Uterus (tissue), 4 donors: Measurements from ENCODE around the gene MARS2. TPM values are rescaled to one million over a fixed set of nuclear protein-coding genes. Genes with fewer than 3 reads are reported as not detected.
"Not testable (repeated sequence)": the region's sequence is repeated elsewhere in the genome, so short reads cannot be mapped to it uniquely, and the experiment has no call there.

Experiments
- DNase-seq, 2 donors: peaks; one replicate each; pipeline ENCODE4 v3.0.0-alpha.2; 2019 to 2020
- H3K27ac ChIP-seq, 2 donors: fragments of 200-600 bp; sonication (generic); 1 replicate in 1 of 2; 2 replicates in 1 of 2; pipeline ENCODE4 v1.5.1; 2016 to 2018
- H3K27me3 ChIP-seq, 2 donors: fragments of 200-600 bp; sonication (generic); one replicate each; pipeline ENCODE4 v1.5.1; 2018 to 2019; ENCODE audit warnings: control low read depth in 1 of 2
- H3K36me3 ChIP-seq, 2 donors: fragments of 200-600 bp; sonication (generic); one replicate each; pipeline ENCODE4 v1.5.1; 2019; ENCODE audit warnings: control low read depth in 1 of 2
- H3K4me1 ChIP-seq, 2 donors: fragments of 200-600 bp; sonication (generic); one replicate each; pipeline ENCODE4 v1.5.1; 2018 to 2019; ENCODE audit warnings: control low read depth in 1 of 2
- H3K4me3 ChIP-seq, 2 donors: fragments of 200-600 bp; sonication (generic); 1 replicate in 1 of 2; 2 replicates in 1 of 2; pipeline ENCODE4 v1.5.1; 2018 to 2019; ENCODE audit warnings: mild to moderate bottlenecking in 1 of 2
- H3K9me3 ChIP-seq, 2 donors: fragments of 200-600 bp; sonication (generic); one replicate each; pipeline ENCODE4 v1.5.1; 2019; ENCODE audit warnings: control low read depth in 1 of 2
- POLR2A ChIP-seq, 2 donors: fragments of 450-650 bp; IDR thresholded peaks; one replicate each; pipeline ENCODE4 v1.6.1; 2016; ENCODE audit warnings: antibody characterized with exemption in 2 of 2, mild to moderate bottlenecking in 1 of 2, moderate library complexity in 1 of 2
- intact Hi-C: fragments of 100-400 bp; cut with DNase I; formaldehyde crosslinking; loops from one replicate; pipeline ENCODE4 v1.15.1; 2023; ENCODE audit warnings: low total_unique reads
- total RNA-seq, 4 donors: library from RNA; depleted of rRNA in 3 of 4; stranded (reverse); fragments of >200 nt in 3 of 4; gene quantifications; one replicate each; pipeline versions ENCODE4 v1.1.0 to v1.2.4, GENCODE V29; 2014 to 2023
- TF ChIP-seq, protein P1 (sequence below), 4 experiments: fragments of 200-600 bp in 2 of 4; fragments of 450-650 bp in 2 of 4; sonication (generic) in 2 of 4; IDR thresholded peaks; one replicate each; pipeline ENCODE4 v1.5.1; 2016 to 2019; ENCODE audit warnings: antibody characterized with exemption in 4 of 4, mild to moderate bottlenecking in 2 of 4, moderate library complexity in 1 of 4
- donor health status: DM: yes; HTN: yes; CAD: no.

Gene MARS2
- total RNA-seq, 4 donors from 2014 or later: 4.7 to 17.9 (median 8.0) TPM; not detected in 1

DNA sequence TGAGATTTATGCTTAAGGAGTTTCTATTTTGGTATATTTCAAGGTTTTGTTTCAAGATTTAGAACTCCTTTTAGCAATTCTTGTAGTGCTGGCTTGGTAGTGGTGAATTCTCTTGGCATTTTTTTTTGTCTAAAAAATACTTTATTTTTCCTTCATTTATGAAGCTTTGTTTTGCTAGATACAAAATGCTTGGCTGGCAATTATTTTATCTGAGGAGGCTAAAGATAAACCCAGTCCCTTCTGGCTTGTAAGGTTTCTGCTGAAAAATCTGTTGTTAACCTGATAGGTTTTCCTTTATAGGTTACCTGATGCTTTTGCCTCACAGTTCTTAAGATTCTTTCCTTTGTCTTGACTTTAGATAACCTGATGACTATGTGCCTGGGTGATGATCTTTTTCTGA, 5.4 kb upstream of the MARS2 start:
- not testable (repeated sequence) for DNase-seq, H3K4me1 ChIP-seq, H3K4me3 ChIP-seq, H3K27ac ChIP-seq, H3K27me3 ChIP-seq, H3K36me3 ChIP-seq, H3K9me3 ChIP-seq
- intact Hi-C loops: loop anchor here (10.0 kb wide), 1 partner anchor 595 kb away; no protein-coding TSS in a partner anchor

DNA sequence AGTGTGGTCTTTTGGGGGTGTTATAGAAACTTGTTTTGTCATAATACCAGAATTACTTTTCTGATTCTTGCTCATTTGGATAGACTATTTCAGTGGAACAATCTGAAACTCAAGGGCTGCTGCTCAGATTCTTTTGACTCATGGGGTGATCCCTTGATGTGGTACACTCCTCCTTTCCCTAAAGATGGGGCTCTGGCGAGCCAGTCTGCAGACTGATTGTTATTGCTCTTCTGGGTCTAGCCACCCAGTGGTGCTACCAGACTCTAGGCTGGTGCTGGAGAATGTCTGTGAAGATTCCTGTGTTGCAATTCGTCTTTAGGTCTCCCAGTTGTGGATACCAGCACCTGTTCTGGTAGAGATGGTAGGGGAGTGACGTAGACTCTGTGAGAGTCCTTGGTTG, 4.2 kb upstream of the MARS2 start:
- TF ChIP-seq, protein P1, sequence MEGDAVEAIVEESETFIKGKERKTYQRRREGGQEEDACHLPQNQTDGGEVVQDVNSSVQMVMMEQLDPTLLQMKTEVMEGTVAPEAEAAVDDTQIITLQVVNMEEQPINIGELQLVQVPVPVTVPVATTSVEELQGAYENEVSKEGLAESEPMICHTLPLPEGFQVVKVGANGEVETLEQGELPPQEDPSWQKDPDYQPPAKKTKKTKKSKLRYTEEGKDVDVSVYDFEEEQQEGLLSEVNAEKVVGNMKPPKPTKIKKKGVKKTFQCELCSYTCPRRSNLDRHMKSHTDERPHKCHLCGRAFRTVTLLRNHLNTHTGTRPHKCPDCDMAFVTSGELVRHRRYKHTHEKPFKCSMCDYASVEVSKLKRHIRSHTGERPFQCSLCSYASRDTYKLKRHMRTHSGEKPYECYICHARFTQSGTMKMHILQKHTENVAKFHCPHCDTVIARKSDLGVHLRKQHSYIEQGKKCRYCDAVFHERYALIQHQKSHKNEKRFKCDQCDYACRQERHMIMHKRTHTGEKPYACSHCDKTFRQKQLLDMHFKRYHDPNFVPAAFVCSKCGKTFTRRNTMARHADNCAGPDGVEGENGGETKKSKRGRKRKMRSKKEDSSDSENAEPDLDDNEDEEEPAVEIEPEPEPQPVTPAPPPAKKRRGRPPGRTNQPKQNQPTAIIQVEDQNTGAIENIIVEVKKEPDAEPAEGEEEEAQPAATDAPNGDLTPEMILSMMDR (IDR thresholded peaks at IDR 0.05): no peak
- TF ChIP-seq POLR2A (IDR thresholded peaks at IDR 0.05): no peak

DNA sequence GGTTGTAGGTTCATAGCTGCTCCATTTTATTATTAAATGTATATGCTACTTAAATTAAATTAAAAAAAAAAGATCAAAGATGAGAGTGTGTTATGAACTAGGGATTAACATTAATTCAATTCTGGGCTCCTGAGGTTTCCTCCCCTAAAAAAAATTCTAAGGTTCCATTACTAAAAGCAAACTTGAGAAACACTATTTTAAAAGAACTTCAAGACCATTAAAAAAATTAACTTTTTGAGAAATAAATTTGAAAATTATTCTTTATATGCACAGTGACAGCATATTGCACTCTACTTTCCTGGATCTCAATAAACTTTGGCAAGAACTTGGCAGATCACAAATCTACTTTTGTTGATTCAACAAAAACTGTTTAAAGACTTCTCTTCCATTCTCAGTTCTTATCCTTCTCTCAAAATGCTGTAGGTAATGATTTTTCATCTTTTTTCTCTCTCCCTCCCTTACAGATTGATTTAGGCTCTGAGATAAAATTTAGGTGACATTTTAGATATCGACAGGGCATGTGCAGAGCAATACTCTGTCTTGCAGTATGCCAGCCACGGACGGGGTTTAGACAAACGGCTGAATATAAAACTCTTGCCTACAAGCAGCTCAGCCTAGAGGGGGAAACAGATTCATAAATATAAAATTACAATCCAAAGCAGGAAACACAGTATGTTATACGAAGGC, 592 bp upstream of the MARS2 start:
- DNase-seq: no peak
- H3K27ac ChIP-seq: peak overlapping the region; percentile 77 to 88
- H3K9me3 ChIP-seq: no peaks in the 10 kb centered on the region
- TF ChIP-seq POLR2A (IDR thresholded peaks at IDR 0.05): no peak
- TF ChIP-seq, protein P1 (IDR thresholded peaks at IDR 0.05): no peak
- intact Hi-C loops: loop anchor here (10.0 kb wide), 1 partner anchor 590 kb away; no protein-coding TSS in a partner anchor
- H3K4me1 ChIP-seq: peaks cover 0 to 6% of the 10 kb centered on the region in 2 donors
- H3K36me3 ChIP-seq: no peaks in the 10 kb centered on the region
- peak overlapping the region; percentile 83 to 93 for H3K4me3 ChIP-seq
- H3K27me3 ChIP-seq: no peaks in the 10 kb centered on the region

More for the DNA sequence above, 4.2 kb upstream of the MARS2 start:
- Histone ChIP-seq H3K4me1 (no peaks in the 10 kb centered on the region), H3K27ac (no peak overlapping the region), H3K27me3 (no peaks in the 10 kb centered on the region), H3K9me3 (no peaks in the 10 kb centered on the region), H3K36me3 (no peaks in the 10 kb centered on the region), H3K4me3 (no peak overlapping the region)
- intact Hi-C loops: loop anchor here (10.0 kb wide), 1 partner anchor 594 kb away; no protein-coding TSS in a partner anchor
- DNase-seq: no peak

DNA sequence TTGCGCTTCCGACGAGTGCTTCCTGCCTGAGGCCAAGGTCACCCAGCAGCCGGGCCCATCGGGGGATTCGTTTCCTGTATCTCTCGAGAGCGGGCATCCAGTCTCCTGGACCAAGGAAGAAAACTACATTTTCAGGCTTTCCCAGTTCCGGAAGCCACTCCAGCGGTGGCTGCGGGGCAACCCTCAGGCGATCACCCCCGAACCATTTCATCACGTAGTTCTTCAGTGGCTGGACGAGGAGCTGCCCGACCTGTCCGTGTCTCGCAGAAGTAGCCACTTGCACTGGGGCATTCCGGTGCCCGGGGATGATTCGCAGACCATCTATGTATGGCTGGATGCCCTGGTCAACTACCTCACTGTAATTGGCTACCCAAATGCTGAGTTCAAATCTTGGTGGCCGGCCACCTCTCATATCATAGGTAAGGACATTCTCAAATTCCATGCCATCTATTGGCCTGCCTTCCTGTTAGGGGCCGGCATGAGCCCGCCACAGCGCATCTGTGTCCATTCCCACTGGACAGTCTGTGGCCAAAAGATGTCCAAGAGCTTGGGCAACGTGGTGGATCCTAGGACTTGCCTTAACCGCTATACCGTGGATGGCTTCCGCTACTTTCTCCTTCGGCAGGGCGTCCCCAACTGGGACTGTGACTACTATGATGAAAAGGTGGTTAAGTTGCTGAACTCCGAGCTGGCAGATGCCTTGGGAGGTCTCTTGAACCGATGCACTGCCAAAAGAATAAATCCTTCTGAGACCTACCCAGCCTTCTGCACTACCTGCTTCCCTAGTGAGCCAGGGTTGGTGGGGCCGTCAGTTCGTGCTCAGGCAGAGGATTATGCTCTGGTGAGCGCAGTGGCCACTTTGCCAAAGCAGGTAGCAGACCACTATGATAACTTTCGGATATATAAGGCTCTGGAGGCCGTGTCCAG, 1.0 kb downstream of the MARS2 start:
- no peak for DNase-seq
- no peaks in the 10 kb centered on the region for H3K27me3 ChIP-seq
- H3K4me3 ChIP-seq: peak overlapping the region; percentile 83 to 93
- TF ChIP-seq, protein P1 (IDR thresholded peaks at IDR 0.05): no peak
- no peak for TF ChIP-seq POLR2A (IDR thresholded peaks at IDR 0.05)
- intact Hi-C loops: loop anchor here (10.0 kb wide), 1 partner anchor 589 kb away; no protein-coding TSS in a partner anchor
- peak overlapping the region in 1 of 2 donors; percentile 88 for H3K27ac ChIP-seq
- no peaks in the 10 kb centered on the region for H3K36me3 ChIP-seq
- peaks cover 0 to 6% of the 10 kb centered on the region in 2 donors for H3K4me1 ChIP-seq
- H3K9me3 ChIP-seq: no peaks in the 10 kb centered on the region

DNA sequence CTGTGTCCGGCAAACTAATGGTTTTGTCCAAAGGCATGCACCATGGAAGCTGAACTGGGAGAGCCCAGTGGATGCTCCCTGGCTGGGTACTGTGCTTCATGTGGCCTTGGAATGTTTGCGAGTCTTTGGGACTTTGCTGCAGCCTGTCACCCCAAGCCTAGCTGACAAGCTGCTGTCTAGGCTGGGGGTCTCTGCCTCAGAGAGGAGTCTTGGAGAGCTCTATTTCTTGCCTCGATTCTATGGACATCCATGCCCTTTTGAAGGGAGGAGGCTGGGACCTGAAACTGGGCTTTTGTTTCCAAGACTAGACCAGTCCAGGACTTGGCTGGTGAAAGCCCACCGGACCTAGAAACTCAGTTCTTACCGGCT, 1.7 kb downstream of the MARS2 start:
- no peak for TF ChIP-seq POLR2A (IDR thresholded peaks at IDR 0.05)
- TF ChIP-seq, protein P1 (IDR thresholded peaks at IDR 0.05): no peak
- Histone ChIP-seq H3K4me1 (peaks cover 0 to 6% of the 10 kb centered on the region in 2 donors), H3K9me3 (no peaks in the 10 kb centered on the region), H3K36me3 (no peaks in the 10 kb centered on the region), H3K4me3 (peak overlapping the region; percentile 83 to 93), H3K27me3 (no peaks in the 10 kb centered on the region), H3K27ac (no peak overlapping the region)
- intact Hi-C loops: loop anchor here (10.0 kb wide), 1 partner anchor 588 kb away; no protein-coding TSS in a partner anchor
- DNase-seq: no peak
